ENCODE measurements around the gene REEP6.
"Not testable (repeated sequence)": the region's sequence is repeated elsewhere in the genome, so short reads cannot be mapped to it uniquely, and the experiment has no call there.

The REEP6 gene

GRCh38 chr19:1509602-1510441, 18.8 kb downstream of the REEP6 start:
- DNase-seq = no peak

GRCh38 chr19:1510442-1510806, 19.4 kb downstream of the REEP6 start:
- DNase-seq = no peak

GRCh38 chr19:1510807-1511206, 19.8 kb downstream of the REEP6 start:
- no peak for DNase-seq

GRCh38 chr19:1511318-1512317, 20.6 kb downstream of the REEP6 start:
- DNase-seq = no peak

- peak; percentile 50 for DNase-seq
These were observed 21.9 kb downstream of the REEP6 start, which contains the start of gene ADAMTSL5 for GRCh38 chr19:1512671-1513498. TSS of gene ADAMTSL5 (minus strand) at chr19:1513019. CDS start at chr19:1510943, 2,076 bp downstream.

GRCh38 chr19:1513499-1514294, 22.7 kb downstream of the REEP6 start:
- peak; percentile 38 for DNase-seq

GRCh38 chr19:1514295-1514661, 23.3 kb downstream of the REEP6 start:
- no peak for DNase-seq

- no peak for DNase-seq
These were observed 24.2 kb downstream of the REEP6 start for GRCh38 chr19:1514986-1515721.

- no peak for DNase-seq
These were observed 25.4 kb downstream of the REEP6 start for GRCh38 chr19:1516395-1516753.

GRCh38 chr19:1518471-1518870, 27.5 kb downstream of the REEP6 start:
- DNase-seq = no peak

- not testable (repeated sequence) for DNase-seq
These were observed 28.8 kb downstream of the REEP6 start for GRCh38 chr19:1519802-1520201.

- DNase-seq = no peak
These were observed 29.3 kb downstream of the REEP6 start for GRCh38 chr19:1520203-1520780.

GRCh38 chr19:1521636-1522035, 30.7 kb downstream of the REEP6 start:
- DNase-seq = no peak

GRCh38 chr19:1522061-1522460, 31.1 kb downstream of the REEP6 start:
- DNase-seq = no peak

GRCh38 chr19:1522838-1523237, 31.9 kb downstream of the REEP6 start:
- no peak for DNase-seq

- no peak for DNase-seq
These were observed 32.7 kb downstream of the REEP6 start, which contains the start of gene PLK5 for GRCh38 chr19:1523412-1524286. TSS of gene PLK5 (plus strand) at chr19:1524077. CDS start at chr19:1526997, 2,920 bp downstream.

- no peak for DNase-seq
These were observed 33.4 kb downstream of the REEP6 start for GRCh38 chr19:1524287-1524971.

GRCh38 chr19:1524972-1525325, 34.0 kb downstream of the REEP6 start:
- DNase-seq = no peak

GRCh38 chr19:1525343-1525742, 34.4 kb downstream of the REEP6 start:
- no peak for DNase-seq

Measured in fibroblast of upper back skin (primary cell).